GM23338 (cell line): ENCODE data around the gene MPPED1. TPM values are rescaled to one million over a fixed set of nuclear protein-coding genes. Genes with fewer than 3 reads are reported as not detected.

Source experiments
- ATAC-seq: fragments of 200-7000 bp; cut with Tn5 transposase; 3 replicates; pipeline ENCODE4 v1.9.1; 2020
- DNase-seq: peaks from one replicate; pipeline ENCODE4 v3.0.0-alpha.2; 2015; ENCODE audit warnings: low spot score
- H2AFZ ChIP-seq: fragments of 200-600 bp; sonication (generic); 2 replicates; pipeline ENCODE4 v1.8.0; 2016; ENCODE audit warnings: antibody characterized with exemption, mild to moderate bottlenecking, moderate library complexity
- H3F3A ChIP-seq: fragments of 200-600 bp; sonication (generic); replicated peaks from 2 replicates; pipeline ENCODE4 v1.8.0; 2017; ENCODE audit warnings: antibody characterized with exemption, mixed run types, low read depth
- H3K27ac ChIP-seq: fragments of 200-600 bp; sonication (generic); 2 replicates; pipeline ENCODE4 v1.6.1; 2016; ENCODE audit warnings: low read depth
- H3K27me3 ChIP-seq: fragments of 200-600 bp; sonication (generic); 2 replicates; pipeline ENCODE4 v1.8.0; 2016; ENCODE audit warnings: mild to moderate bottlenecking, mixed run types, moderate library complexity; ENCODE audit not compliant: insufficient read depth
- H3K36me3 ChIP-seq: fragments of 200-600 bp; sonication (generic); 2 replicates; pipeline ENCODE4 v1.8.0; 2016; ENCODE audit warnings: mild to moderate bottlenecking; ENCODE audit not compliant: insufficient read depth
- H3K4me1 ChIP-seq: fragments of 200-600 bp; sonication (generic); 2 replicates; pipeline ENCODE4 v1.8.0; 2016; ENCODE audit warnings: mild to moderate bottlenecking, moderate library complexity; ENCODE audit not compliant: insufficient read depth
- H3K4me2 ChIP-seq: fragments of 200-600 bp; sonication (generic); 2 replicates; pipeline ENCODE4 v1.7.1; 2017; ENCODE audit warnings: mixed run types
- H3K4me3 ChIP-seq: fragments of 200-600 bp; sonication (generic); 2 replicates; pipeline ENCODE4 v1.6.1; 2016; ENCODE audit warnings: mixed run types
- H3K79me2 ChIP-seq: fragments of 200-600 bp; sonication (generic); replicated peaks from 2 replicates; pipeline ENCODE4 v1.8.0; 2017; ENCODE audit warnings: mild to moderate bottlenecking; ENCODE audit not compliant: insufficient read depth
- H3K9me2 ChIP-seq: fragments of 200-600 bp; sonication (generic); 2 replicates; pipeline ENCODE4 v1.8.0; 2017; ENCODE audit not compliant: insufficient read depth
- H4K20me1 ChIP-seq: fragments of 200-600 bp; sonication (generic); replicated peaks from 2 replicates; pipeline ENCODE4 v1.8.0; 2017; ENCODE audit warnings: mild to moderate bottlenecking; ENCODE audit not compliant: insufficient read depth
- H3K27ac Mint-ChIP-seq: 2 replicates; pipeline ENCODE4 v1.8.0; 2020; ENCODE audit warnings: inconsistent platforms, mild to moderate bottlenecking, moderate library complexity, mixed read lengths
- H3K27me3 Mint-ChIP-seq: 3 replicates; pipeline ENCODE4 v1.8.0; 2022; ENCODE audit warnings: low read depth, mild to moderate bottlenecking, moderate library complexity, mixed read lengths, inconsistent platforms; ENCODE audit not compliant: insufficient read depth, poor library complexity
- H3K36me3 Mint-ChIP-seq: 3 replicates; pipeline ENCODE4 v1.8.0; 2021; ENCODE audit warnings: low read depth, mild to moderate bottlenecking, inconsistent platforms, moderate library complexity, mixed read lengths
- H3K4me1 Mint-ChIP-seq: 3 replicates; pipeline ENCODE4 v1.8.0; 2020; ENCODE audit warnings: mild to moderate bottlenecking, inconsistent platforms, mixed read lengths
- H3K4me3 Mint-ChIP-seq: 3 replicates; pipeline ENCODE4 v1.8.0; 2021; ENCODE audit warnings: moderate library complexity, mild to moderate bottlenecking, inconsistent platforms, mixed read lengths
- H3K9me3 Mint-ChIP-seq: 3 replicates; pipeline ENCODE4 v1.8.0; 2020; ENCODE audit warnings: moderate library complexity, mild to moderate bottlenecking, inconsistent platforms, mixed read lengths
- NANOG ChIP-seq: IDR thresholded peaks from 2 replicates; pipeline ENCODE4 v1.6.1; 2016; ENCODE audit warnings: antibody characterized with exemption, borderline replicate concordance
- ZNF114 ChIP-seq: fragments of 250-450 bp; sonication (Bioruptor Pico); IDR thresholded peaks from 2 replicates; pipeline ENCODE4 v1.5.0; 2020; ENCODE audit warnings: mild to moderate bottlenecking, moderate library complexity
- polyA plus RNA-seq: library from polyadenylated mRNA; unstranded; fragments of >200 nt; fragmentation: Nextera tagmentation; extraction: Ambion mirVana; gene quantifications from 2 replicates; pipeline ENCODE4 v1.2.1, GENCODE V29; 2016
- total RNA-seq: library from RNA; depleted of rRNA; stranded (reverse); fragments of >200 nt; shearing (Covaris generic); gene quantifications from 2 replicates; pipeline ENCODE4 v1.2.3, GENCODE V29; 2014
- TF ChIP-seq, protein P1 (sequence below): fragments of 250-450 bp; sonication (Bioruptor Pico); IDR thresholded peaks from 2 replicates; pipeline ENCODE4 v1.5.0; 2020; ENCODE audit warnings: mild to moderate bottlenecking, moderate library complexity
- TF ChIP-seq, protein P2 (sequence below), 2 experiments: fragments of 200-600 bp in 1 of 2; sonication (generic) in 1 of 2; conservative IDR thresholded peaks; 2 replicates each; pipeline versions ENCODE4 v1.5.1 to v1.6.1; 2016 to 2017; ENCODE audit warnings: antibody characterized with exemption in 2 of 2, low read depth in 2 of 2, mild to moderate bottlenecking in 2 of 2, moderate library complexity in 1 of 2

MPPED1 gene
- total and polyA plus RNA-seq, 2 experiments from 2014 or later = 0.56 TPM; not detected in 1

DNA sequence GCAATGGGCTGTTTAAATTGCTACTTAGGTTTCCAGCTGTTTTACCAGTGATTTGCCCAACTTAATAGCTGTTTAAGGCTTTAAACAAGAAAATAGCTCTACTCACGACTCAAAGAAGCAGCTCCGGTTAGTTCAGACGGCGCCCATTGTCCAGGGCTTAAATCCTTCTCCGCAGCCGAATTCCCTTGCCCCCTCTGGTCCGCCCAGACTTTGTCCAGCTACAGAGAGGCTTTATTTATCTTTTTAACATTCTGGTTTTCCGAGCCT is 47.7 kb upstream of the MPPED1 start (continued):
- TF ChIP-seq, protein P1, sequence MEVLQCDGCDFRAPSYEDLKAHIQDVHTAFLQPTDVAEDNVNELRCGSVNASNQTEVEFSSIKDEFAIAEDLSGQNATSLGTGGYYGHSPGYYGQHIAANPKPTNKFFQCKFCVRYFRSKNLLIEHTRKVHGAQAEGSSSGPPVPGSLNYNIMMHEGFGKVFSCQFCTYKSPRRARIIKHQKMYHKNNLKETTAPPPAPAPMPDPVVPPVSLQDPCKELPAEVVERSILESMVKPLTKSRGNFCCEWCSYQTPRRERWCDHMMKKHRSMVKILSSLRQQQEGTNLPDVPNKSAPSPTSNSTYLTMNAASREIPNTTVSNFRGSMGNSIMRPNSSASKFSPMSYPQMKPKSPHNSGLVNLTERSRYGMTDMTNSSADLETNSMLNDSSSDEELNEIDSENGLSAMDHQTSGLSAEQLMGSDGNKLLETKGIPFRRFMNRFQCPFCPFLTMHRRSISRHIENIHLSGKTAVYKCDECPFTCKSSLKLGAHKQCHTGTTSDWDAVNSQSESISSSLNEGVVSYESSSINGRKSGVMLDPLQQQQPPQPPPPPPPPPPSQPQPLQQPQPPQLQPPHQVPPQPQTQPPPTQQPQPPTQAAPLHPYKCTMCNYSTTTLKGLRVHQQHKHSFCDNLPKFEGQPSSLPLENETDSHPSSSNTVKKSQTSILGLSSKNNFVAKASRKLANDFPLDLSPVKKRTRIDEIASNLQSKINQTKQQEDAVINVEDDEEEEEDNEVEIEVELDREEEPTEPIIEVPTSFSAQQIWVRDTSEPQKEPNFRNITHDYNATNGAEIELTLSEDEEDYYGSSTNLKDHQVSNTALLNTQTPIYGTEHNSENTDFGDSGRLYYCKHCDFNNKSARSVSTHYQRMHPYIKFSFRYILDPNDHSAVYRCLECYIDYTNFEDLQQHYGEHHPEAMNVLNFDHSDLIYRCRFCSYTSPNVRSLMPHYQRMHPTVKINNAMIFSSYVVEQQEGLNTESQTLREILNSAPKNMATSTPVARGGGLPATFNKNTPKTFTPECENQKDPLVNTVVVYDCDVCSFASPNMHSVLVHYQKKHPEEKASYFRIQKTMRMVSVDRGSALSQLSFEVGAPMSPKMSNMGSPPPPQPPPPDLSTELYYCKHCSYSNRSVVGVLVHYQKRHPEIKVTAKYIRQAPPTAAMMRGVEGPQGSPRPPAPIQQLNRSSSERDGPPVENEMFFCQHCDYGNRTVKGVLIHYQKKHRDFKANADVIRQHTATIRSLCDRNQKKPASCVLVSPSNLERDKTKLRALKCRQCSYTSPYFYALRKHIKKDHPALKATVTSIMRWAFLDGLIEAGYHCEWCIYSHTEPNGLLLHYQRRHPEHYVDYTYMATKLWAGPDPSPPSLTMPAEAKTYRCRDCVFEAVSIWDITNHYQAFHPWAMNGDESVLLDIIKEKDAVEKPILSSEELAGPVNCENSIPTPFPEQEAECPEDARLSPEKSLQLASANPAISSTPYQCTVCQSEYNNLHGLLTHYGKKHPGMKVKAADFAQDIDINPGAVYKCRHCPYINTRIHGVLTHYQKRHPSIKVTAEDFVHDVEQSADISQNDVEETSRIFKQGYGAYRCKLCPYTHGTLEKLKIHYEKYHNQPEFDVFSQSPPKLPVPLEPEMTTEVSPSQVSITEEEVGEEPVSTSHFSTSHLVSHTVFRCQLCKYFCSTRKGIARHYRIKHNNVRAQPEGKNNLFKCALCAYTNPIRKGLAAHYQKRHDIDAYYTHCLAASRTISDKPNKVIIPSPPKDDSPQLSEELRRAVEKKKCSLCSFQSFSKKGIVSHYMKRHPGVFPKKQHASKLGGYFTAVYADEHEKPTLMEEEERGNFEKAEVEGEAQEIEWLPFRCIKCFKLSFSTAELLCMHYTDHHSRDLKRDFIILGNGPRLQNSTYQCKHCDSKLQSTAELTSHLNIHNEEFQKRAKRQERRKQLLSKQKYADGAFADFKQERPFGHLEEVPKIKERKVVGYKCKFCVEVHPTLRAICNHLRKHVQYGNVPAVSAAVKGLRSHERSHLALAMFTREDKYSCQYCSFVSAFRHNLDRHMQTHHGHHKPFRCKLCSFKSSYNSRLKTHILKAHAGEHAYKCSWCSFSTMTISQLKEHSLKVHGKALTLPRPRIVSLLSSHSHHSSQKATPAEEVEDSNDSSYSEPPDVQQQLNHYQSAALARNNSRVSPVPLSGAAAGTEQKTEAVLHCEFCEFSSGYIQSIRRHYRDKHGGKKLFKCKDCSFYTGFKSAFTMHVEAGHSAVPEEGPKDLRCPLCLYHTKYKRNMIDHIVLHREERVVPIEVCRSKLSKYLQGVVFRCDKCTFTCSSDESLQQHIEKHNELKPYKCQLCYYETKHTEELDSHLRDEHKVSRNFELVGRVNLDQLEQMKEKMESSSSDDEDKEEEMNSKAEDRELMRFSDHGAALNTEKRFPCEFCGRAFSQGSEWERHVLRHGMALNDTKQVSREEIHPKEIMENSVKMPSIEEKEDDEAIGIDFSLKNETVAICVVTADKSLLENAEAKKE (CRISPR knock-in tag) = no peak

DNA sequence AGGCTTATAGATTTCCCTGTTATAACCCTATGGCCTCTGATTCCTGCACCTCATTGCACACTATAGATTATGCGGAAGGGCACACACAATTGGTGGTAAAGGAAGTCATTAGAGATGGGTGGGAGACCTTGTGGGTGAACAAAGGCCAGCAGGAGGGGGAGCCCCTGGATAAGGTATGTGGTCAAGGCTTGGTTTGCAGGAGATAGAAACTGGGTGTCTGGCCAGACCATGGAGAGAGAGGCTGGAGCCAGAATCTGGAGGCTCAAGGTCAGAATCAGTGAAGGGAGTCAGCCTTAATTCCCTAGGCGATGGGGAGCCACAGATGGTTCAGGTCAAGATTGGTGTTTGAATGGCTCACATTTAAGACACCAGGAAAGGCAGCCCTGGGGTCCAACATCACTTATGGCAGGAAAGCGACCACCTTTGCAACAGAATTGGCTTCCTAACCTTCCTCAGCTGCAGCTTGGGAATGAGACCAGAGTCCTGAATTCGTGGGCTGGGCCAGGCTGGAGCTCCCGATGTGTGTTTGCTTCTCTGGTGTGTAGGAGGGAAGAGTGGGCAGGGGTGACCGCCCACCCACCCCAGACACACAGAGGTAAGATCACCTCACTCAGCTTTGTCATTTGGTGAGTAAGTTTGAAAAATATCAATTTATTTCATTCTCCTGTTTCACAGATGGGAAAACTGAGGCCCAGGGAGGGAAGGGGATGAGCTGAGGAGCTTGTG is 45.9 kb upstream of the MPPED1 start:
- no peaks in the 10 kb centered on the region for H4K20me1 ChIP-seq
- peaks cover 16% of the 10 kb centered on the region for H3K27me3 Mint-ChIP-seq
- no peak for ATAC-seq
- no peak overlapping the region for H2AFZ ChIP-seq
- H3K79me2 ChIP-seq = no peaks in the 10 kb centered on the region
- no peaks in the 10 kb centered on the region for H3K36me3 Mint-ChIP-seq
- no peaks in the 10 kb centered on the region for H3K27me3 ChIP-seq
- H3K9me2 ChIP-seq = no peaks in the 10 kb centered on the region; the same call in 1 of the 2 replicates
- H3K36me3 ChIP-seq = no peaks in the 10 kb centered on the region
- H3K27ac Mint-ChIP-seq = no peak overlapping the region
- no peaks in the 10 kb centered on the region for H3F3A ChIP-seq
- H3K27ac ChIP-seq = no peak overlapping the region
- peaks cover 11% of the 10 kb centered on the region for H3K4me1 Mint-ChIP-seq
- no peak overlapping the region for H3K4me2 ChIP-seq
- H3K4me1 ChIP-seq = peaks cover 15% of the 10 kb centered on the region
- DNase-seq = no peak
- no peak overlapping the region for H3K4me3 ChIP-seq
- H3K9me3 Mint-ChIP-seq = peaks cover 8% of the 10 kb centered on the region; the same call in 1 of the 3 replicates
- H3K4me3 Mint-ChIP-seq = no peak overlapping the region
- TF ChIP-seq NANOG = no peak
- no peak for TF ChIP-seq ZNF114 (CRISPR knock-in tag)
- TF ChIP-seq, protein P1 (CRISPR knock-in tag) = no peak
- TF ChIP-seq, protein P2, sequence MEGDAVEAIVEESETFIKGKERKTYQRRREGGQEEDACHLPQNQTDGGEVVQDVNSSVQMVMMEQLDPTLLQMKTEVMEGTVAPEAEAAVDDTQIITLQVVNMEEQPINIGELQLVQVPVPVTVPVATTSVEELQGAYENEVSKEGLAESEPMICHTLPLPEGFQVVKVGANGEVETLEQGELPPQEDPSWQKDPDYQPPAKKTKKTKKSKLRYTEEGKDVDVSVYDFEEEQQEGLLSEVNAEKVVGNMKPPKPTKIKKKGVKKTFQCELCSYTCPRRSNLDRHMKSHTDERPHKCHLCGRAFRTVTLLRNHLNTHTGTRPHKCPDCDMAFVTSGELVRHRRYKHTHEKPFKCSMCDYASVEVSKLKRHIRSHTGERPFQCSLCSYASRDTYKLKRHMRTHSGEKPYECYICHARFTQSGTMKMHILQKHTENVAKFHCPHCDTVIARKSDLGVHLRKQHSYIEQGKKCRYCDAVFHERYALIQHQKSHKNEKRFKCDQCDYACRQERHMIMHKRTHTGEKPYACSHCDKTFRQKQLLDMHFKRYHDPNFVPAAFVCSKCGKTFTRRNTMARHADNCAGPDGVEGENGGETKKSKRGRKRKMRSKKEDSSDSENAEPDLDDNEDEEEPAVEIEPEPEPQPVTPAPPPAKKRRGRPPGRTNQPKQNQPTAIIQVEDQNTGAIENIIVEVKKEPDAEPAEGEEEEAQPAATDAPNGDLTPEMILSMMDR (conservative IDR thresholded peaks at IDR 0.05; ENCODE audit: low read depth in 2 of 2) = 0 out of 4 replicates have a peak, but pooled peaks of 1 of the 2 experiments have one; percentile 2
